ENCODE data around the gene SPAST.
A peak's percentile ranks its signal among the peaks of the same experiment; 100 is the strongest.
"Not testable (repeated sequence)": the region's sequence is repeated elsewhere in the genome, so short reads cannot be mapped to it uniquely, and the experiment has no call there.

Gene SPAST

DNA sequence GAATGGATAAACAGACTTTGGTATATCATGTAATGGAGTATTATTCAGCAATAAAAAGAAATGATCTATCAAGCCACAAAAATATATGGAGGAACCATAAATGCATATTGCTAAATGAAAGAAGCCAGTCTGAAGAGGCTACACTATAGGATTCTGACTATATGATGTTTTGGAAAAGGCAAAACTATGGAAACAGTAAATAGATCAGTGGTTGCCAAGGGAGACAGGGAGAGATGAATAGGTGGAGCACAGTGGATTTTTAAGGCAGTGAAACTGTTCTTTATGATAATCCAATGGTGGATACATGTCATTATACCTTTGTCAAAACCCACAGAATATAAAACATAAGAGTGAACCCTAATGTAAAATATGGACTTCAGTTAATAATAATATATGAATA, 61.3 kb downstream of the SPAST start:
- no peak for DNase-seq (ENCODE audit: low spot score)

GRCh38 chr2:32128636-32129035, 65.3 kb downstream of the SPAST start:
- DNase-seq (ENCODE audit: low spot score) = no peak

DNA sequence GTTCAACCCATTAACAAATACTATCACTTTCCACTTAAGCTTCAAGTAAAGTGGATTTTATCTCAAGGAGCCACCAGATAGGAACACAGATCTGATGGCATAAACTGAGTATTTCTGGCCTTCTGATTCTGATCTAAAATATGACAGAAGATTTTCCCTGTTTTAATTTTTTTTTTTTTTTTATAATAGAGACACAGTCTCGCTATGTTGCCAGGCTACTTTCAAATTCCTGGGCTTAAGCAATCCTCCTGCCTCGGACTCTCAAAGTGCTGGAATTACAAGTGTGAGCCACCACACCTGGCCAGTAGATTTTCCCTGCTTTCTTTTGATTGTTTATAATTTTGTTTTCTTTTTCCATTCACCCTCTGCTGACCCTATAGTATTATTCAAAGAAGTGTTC, 65.7 kb downstream of the SPAST start:
- no peak for DNase-seq (ENCODE audit: low spot score)

DNA sequence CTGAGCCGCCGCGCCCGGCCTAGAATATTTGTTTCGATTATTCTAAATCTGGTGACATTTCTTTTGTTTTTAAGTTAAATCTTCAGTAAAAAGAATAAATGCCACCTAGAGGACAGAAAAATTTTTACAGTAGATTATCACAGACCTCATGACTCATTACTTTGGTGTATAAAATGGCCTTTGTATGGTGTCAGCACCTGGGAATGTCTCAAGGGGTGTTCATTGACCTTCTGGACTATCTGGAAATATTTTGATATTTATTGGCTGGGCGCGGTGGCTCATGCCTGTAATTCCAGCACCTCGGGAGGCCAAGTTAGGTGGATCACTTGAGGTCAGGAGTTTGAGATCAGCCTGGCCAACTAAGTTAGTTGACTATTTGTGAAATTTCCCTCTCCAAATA, 72.1 kb downstream of the SPAST start:
- peak; percentile 57 for DNase-seq (ENCODE audit: low spot score)

GRCh38 chr2:32136097-32136496, 72.7 kb downstream of the SPAST start:
- no peak for DNase-seq (ENCODE audit: low spot score)

GRCh38 chr2:32151544-32151943, 88.2 kb downstream of the SPAST start:
- DNase-seq (ENCODE audit: low spot score) = not testable (repeated sequence)

GRCh38 chr2:32159678-32160077, 96.3 kb downstream of the SPAST start:
- DNase-seq (ENCODE audit: low spot score) = no peak

- DNase-seq (ENCODE audit: low spot score) = no peak
Observed at GRCh38 chr2:32161296-32161695, 97.9 kb downstream of the SPAST start.

GRCh38 chr2:32164254-32164653, 100.9 kb downstream of the SPAST start:
- DNase-seq (ENCODE audit: low spot score) = not testable (repeated sequence)

DNA sequence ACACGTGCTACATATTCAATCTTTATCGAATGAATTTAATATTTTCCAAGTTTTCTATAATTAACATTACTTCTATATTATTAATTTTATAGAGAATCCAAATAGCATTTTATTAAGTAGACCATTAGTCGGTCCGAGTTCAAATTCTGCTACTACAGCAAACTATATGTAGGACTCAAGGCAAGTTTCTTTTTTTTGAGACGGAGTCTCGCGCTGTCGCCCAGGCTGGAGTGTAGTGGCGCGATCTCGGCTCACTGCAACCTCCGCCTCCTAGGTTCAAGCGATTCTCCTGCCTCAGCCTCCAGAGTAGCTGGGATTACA, 101.6 kb downstream of the SPAST start:
- not testable (repeated sequence) for DNase-seq (ENCODE audit: low spot score)

DNA sequence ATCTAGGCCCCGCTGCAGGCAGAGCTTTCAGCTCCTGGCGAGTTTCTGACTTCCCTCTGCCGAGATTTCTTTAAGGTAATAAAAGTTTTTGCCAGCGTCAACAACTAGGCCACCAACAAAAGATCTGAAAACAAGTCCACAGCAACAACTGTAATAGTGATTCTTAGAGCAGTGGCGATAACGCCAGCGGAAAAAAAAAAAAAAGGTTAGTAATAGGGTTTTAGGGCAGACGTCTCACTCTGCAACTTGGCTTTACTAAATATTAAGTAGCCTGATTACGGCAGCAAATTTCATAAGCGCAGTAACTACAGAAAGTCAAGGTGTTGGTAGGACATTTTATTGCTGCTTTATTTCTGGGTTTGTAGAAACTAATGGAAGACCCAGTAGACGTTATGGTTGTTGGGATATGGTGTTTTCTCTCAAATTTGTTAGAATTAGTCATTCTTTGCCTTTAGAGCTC, 102.8 kb downstream of the SPAST start:
- no peak for DNase-seq (ENCODE audit: low spot score)

- no peak for DNase-seq (ENCODE audit: low spot score)
Observed at GRCh38 chr2:32168513-32168912, 105.2 kb downstream of the SPAST start.

- DNase-seq (ENCODE audit: low spot score) = no peak
Observed at GRCh38 chr2:32172870-32173269, 109.5 kb downstream of the SPAST start.

- no peak for DNase-seq (ENCODE audit: low spot score)
Observed at GRCh38 chr2:32182667-32183066, 119.3 kb downstream of the SPAST start.

DNA sequence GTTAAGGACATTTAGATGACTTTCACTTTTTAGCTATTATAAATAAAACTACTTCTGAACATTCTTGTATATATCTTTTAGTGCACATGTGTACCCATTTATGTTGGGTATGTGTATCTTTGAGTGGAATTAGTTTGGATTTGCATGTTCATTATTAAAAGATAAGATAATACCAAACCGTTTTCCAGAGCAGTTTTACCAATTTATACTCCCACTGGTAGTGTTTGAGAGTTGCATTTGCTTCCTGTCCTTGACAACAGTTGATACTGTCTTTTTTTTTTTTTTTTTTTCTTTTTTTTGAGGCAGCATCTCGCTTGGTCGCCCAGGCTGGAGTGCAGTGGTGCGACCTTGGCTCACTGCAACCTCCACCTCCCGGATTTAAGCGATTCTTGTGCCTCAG, 125.7 kb downstream of the SPAST start:
- no peak for DNase-seq (ENCODE audit: low spot score)

GRCh38 chr2:32192418-32192817, 129.1 kb downstream of the SPAST start:
- no peak for DNase-seq (ENCODE audit: low spot score)

DNA sequence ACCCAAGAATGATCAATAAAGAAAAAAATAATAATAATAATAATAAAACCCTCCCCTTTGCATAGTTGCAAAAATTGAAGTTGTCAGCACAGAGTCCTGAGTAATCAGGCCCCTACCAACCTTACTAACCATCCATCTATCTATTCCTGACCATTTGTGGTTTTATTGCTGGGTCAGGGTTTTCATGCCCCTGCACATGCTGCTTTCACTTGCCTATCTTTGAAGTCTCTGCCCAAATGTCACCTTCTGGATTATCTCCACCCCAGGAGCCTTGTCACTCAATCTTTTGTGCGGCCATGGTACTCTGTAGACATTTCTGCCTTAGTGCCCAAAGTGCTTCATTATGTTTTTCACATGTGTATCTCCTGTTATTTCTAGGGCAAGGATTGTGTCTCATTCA, 137.5 kb downstream of the SPAST start:
- no peak for DNase-seq (ENCODE audit: low spot score)

DNA sequence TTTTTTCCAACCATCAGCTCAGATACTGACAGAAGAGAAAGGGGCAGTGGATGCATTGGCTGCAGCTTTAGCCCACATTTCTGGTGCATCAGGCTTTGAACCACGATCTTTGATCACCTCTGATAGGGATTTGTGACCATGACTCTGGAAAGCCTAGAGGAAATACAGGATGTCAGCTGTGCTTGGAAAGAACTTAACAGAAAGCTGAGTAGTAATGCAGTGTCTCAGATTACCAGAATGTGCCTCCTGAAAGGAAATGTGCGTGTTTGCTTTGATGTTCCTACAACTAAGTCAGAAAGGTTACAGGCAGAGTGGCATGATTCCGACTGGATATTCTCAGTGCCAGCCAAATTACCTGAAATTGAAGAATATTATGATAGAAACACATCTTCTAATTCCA, 140.1 kb downstream of the SPAST start:
- not testable (repeated sequence) for DNase-seq (ENCODE audit: low spot score)

Measured in iPS-NIHi11 (cell line).